Dendritic cell treated with granulocyte-macrophage colony-stimulating factor and Interleukin-4, amounts not matched to agents 40 ng/mL and 50 ng/mL, for 4 days (primary cell): Measurements from ENCODE around the gene DNAJC2.
A peak's percentile ranks its signal among the peaks of the same experiment; 100 is the strongest.

Experiments used
- H3K27ac Mint-ChIP-seq: one replicate; pipeline ENCODE4 v1.8.0; 2022; ENCODE audit warnings: mild to moderate bottlenecking, mixed read lengths
- H3K27me3 Mint-ChIP-seq: one replicate; pipeline ENCODE4 v1.8.0; 2022; ENCODE audit warnings: mild to moderate bottlenecking, mixed read lengths
- H3K36me3 Mint-ChIP-seq: one replicate; pipeline ENCODE4 v1.8.0; 2022; ENCODE audit warnings: low read depth, mixed read lengths
- H3K4me1 Mint-ChIP-seq: one replicate; pipeline ENCODE4 v1.8.0; 2022; ENCODE audit warnings: low read depth, mixed read lengths
- H3K4me3 Mint-ChIP-seq: one replicate; pipeline ENCODE4 v1.8.0; 2022; ENCODE audit warnings: mild to moderate bottlenecking, moderate library complexity, mixed read lengths
- H3K9me3 Mint-ChIP-seq: one replicate; pipeline ENCODE4 v1.8.0; 2022; ENCODE audit warnings: mixed read lengths
- intact Hi-C: fragments of 100-400 bp; cut with micrococcal nuclease; formaldehyde crosslinking; loops from one replicate; pipeline ENCODE4 v1.15.0; 2022

Gene DNAJC2

DNA sequence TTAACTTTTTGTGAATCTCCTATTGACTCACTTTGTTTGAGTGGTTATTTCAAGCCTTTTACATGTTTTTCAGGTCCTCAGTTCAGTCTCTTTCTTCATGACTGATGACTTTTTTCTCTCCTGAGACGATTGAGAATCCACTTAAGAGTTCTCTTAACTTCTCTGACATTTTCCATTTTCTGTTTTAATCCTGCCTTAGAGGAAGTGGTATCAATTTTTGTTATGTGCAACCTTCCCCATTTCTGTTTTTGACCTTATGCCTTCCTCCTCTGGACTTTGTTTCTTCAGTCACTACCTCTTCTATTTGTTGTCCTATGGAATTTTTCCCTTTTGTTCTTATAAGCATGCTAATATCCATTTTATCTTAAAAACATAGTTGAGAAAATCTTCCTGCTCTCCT, 5.2 kb upstream of the DNAJC2 start:
- Mint-ChIP-seq H3K9me3 (no peaks in the 10 kb centered on the region), H3K27ac (peak overlapping the region; percentile 77), H3K27me3 (no peaks in the 10 kb centered on the region), H3K36me3 (peaks cover 59% of the 10 kb centered on the region), H3K4me3 (peak overlapping the region; percentile 70), H3K4me1 (peaks cover 32% of the 10 kb centered on the region)
- intact Hi-C loops: loop anchor here (2.0 kb wide), 1 partner anchor 53 kb away; the partner anchor contains the start of gene PMPCB

DNA sequence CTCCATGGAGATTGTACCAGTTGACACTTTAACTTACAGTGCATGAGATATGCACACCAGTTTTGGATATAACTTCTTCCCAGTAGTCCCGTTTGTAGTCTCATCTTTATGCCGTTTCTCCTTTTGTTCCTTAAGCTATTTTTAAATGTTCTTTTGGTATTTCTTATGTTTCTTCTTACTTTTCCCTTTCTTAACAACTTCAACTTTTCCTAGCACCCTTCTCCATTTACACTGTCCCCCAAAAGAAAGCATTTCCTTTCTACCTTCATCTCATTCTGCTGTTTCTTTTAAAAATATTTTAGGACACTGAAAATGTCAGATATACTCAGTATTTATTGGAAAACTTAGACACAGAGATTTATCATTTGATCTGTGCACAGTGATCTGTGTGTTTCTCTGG, 4.4 kb upstream of the DNAJC2 start:
- H3K4me3 Mint-ChIP-seq: peak overlapping the region; percentile 58
- H3K9me3 Mint-ChIP-seq: no peaks in the 10 kb centered on the region
- peaks cover 32% of the 10 kb centered on the region for H3K4me1 Mint-ChIP-seq
- no peaks in the 10 kb centered on the region for H3K27me3 Mint-ChIP-seq
- peak overlapping the region; percentile 77 for H3K27ac Mint-ChIP-seq
- intact Hi-C loops: loop anchor here (2.0 kb wide), 1 partner anchor 52 kb away; the partner anchor contains the start of gene PMPCB
- peaks cover 58% of the 10 kb centered on the region for H3K36me3 Mint-ChIP-seq

DNA sequence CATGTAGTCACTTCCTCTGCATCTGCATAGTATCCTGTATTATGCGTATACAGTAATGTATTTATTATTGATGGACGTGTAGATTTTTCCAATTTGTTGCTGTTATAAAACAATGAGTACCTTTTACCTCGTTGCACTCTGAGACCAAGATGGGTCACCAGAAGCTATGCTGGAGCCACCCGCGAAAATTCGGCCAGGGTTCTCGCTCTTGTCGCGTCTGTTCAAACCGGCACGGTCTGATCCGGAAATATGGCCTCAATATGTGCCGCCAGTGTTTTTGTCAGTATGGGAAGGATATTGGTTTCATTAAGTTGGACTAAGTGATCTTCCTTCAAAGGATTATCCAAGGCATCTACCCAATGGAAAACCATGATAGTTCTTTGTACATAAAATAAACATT, 3.9 kb upstream of the DNAJC2 start:
- Mint-ChIP-seq H3K4me1 (peaks cover 32% of the 10 kb centered on the region), H3K36me3 (peaks cover 54% of the 10 kb centered on the region), H3K9me3 (no peaks in the 10 kb centered on the region), H3K27me3 (no peaks in the 10 kb centered on the region), H3K27ac (peak overlapping the region; percentile 94), H3K4me3 (peak overlapping the region; percentile 98)
- intact Hi-C loops: loop anchor here (2.0 kb wide), 1 partner anchor 52 kb away; the partner anchor contains the start of gene PMPCB

DNA sequence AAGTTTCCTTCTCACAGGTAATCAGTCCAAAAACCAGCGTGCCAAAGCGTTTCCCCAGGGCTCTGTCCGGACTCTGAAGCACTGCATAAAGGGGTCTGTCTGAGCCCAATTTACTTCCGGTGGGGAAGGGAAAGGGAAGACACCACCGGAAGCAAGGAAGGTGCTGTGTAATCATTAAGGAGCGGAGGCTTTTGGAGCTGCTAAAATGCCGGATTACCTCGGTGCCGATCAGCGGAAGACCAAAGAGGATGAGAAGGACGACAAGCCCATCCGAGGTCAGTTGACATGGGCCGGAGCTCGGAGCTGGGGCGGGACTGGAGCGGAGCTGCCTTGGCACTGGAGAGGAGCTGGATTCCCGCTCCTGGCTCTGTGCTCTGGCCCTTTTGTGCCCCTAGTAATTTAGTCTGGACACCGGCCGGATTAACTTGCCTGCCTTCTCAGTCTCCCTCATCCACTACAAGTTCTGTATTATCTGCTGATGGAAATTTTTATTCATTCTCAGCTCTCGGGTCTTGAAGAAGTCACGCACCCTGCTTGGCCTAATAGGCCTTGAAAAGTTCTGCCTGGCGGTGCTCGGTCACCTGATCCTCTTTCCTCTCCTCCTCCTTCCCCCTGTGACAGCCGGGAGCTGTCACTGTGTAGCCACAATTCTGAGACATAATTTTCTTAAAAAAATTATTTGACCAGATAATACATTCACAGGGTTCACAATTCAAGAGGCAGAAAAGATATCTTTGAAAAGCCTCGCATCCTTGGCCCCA, 3.1 kb upstream of the DNAJC2 start, which contains the start of gene PSMC2:
PSMC2 (plus strand) TSS at position 137 of the 761 bp plus-strand sequence; CDS start at position 206, 69 bp downstream.
- H3K36me3 Mint-ChIP-seq: peaks cover 46% of the 10 kb centered on the region
- H3K27ac Mint-ChIP-seq: peak within 1 kb of the TSS; percentile 94
- H3K9me3 Mint-ChIP-seq: no peaks in the 10 kb centered on the region
- intact Hi-C loops: loop anchor here (2.0 kb wide), 1 partner anchor 51 kb away; the partner anchor contains the start of gene PMPCB
- H3K4me3 Mint-ChIP-seq: peak within 1 kb of the TSS; percentile 98
- H3K27me3 Mint-ChIP-seq: no peaks in the 10 kb centered on the region
- H3K4me1 Mint-ChIP-seq: peaks cover 32% of the 10 kb centered on the region

DNA sequence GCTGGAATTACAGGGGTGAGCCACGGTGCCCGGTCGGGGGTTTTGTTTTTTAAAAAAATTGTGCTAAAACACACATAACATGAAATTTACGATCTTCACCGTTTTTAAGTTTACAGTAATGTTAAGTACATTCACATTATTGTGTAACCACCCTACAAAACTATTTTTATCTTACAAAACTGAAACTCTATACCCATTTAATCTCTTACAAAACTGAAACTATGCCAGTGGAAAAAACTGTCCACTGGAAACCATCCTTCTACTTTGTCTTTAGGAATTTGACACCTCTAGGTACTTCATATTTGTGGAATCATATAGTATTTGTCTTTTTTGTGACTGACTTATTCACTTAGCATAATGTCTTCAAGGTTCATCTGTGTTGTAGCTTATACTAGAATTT, 1.8 kb upstream of the DNAJC2 start:
- peaks cover 31% of the 10 kb centered on the region for H3K4me1 Mint-ChIP-seq
- H3K36me3 Mint-ChIP-seq: peaks cover 45% of the 10 kb centered on the region
- H3K27me3 Mint-ChIP-seq: no peaks in the 10 kb centered on the region
- no peak overlapping the region for H3K27ac Mint-ChIP-seq
- intact Hi-C loops: no loop called here
- no peak overlapping the region for H3K4me3 Mint-ChIP-seq
- H3K9me3 Mint-ChIP-seq: no peaks in the 10 kb centered on the region

DNA sequence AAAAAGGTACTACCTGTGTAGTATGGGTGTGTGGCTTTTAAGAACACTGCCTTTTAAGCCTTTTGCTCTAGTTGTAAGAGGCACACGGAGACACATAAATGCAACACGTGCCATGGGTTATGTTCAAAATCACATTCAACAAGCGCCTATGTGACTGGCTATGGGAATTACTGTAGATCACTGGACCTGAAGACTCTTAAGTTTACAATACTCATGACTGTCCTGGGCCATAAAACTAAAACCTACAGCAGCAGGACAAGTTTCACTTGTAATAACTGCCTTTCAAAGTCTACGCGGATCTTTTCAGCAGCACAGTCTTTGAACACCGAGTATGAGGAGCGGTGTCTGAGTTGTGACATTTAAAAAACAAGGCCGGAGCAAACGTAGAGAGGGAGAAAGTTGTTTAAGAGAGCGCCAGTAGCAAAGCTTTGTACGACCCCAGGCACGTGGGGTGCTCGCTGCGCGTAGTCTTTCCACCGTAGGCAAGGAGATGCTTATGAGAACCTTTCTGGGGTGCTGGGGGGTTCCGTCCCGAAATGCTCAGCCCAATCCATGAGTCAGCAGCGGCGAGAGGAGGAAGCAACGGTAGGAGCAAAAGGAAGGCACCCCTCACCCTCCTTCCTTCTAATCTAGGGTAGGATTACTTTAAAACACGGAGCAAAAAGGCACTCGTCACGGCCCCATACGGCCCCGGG, 662 bp downstream of the DNAJC2 start:
- Mint-ChIP-seq H3K36me3 (peaks cover 53% of the 10 kb centered on the region), H3K27me3 (no peaks in the 10 kb centered on the region), H3K9me3 (no peaks in the 10 kb centered on the region), H3K4me3 (peak overlapping the region; percentile 99), H3K4me1 (peaks cover 24% of the 10 kb centered on the region), H3K27ac (peak overlapping the region; percentile 99)
- intact Hi-C loops: no loop called here

DNA sequence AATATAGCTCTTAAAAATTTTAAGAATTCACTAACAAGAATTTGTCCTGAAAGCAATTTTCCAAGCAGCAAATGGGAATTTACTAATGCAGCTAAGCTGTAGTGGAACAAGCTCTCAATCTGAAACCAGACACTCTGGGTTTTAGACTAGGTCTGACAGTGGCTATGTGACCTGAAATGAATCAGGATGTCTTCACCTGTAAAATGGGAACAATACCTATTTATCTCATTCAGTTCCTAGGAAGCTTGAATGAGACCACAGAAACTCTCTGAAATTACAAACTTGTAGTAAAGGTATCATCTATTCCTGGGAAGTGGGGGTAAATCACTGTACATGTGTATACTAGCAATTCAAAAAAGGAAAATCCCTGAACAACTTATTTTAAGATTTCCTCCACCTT, 1.2 kb downstream of the DNAJC2 start:
- no peaks in the 10 kb centered on the region for H3K27me3 Mint-ChIP-seq
- peak overlapping the region; percentile 99 for H3K27ac Mint-ChIP-seq
- H3K4me3 Mint-ChIP-seq: peak overlapping the region; percentile 99
- peaks cover 19% of the 10 kb centered on the region for H3K4me1 Mint-ChIP-seq
- intact Hi-C loops: no loop called here
- H3K9me3 Mint-ChIP-seq: no peaks in the 10 kb centered on the region
- H3K36me3 Mint-ChIP-seq: peaks cover 57% of the 10 kb centered on the region

DNA sequence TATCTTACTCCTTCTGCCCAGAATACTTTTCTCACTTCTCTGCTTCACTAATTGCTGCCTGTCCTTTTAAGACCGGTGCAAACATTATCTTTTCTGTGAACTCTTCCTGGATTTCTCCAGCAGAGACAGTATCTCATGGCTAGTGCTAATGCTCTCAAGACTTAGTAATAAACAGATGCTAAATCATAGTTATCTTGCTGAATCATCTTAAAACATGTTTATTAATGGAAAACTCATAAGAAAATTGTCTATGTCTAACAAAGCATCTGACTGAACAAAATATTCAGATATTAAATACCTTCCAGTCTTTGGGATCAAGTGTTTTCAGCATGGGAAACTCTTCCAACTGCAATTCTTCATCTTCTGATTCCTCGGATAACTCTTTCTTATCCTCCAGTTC, 3.1 kb downstream of the DNAJC2 start:
- H3K27me3 Mint-ChIP-seq: no peaks in the 10 kb centered on the region
- peaks cover 26% of the 10 kb centered on the region for H3K4me1 Mint-ChIP-seq
- intact Hi-C loops: no loop called here
- peaks cover 68% of the 10 kb centered on the region for H3K36me3 Mint-ChIP-seq
- H3K27ac Mint-ChIP-seq: no peak overlapping the region
- no peaks in the 10 kb centered on the region for H3K9me3 Mint-ChIP-seq
- H3K4me3 Mint-ChIP-seq: no peak overlapping the region

DNA sequence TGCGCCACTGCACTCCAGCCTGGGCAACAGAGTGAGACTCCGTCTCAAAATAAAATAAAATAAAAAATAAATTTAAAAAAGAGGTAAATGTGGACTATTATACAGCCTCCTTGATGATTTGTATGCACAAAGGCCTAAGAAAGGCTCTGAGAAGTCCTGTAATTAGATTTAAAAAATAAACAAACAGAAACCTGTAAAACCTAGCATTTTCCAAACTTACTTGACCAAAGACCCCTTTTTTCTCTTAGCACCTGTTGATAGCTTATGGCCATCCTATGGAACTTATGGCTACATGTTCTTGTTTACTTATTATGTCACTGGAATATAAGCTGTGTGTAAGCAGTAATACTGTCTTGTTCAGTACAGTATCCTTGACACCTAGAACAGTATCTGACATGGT, 5.7 kb downstream of the DNAJC2 start:
- peaks cover 82% of the 10 kb centered on the region for H3K36me3 Mint-ChIP-seq
- no peak overlapping the region for H3K4me3 Mint-ChIP-seq
- H3K27me3 Mint-ChIP-seq: no peaks in the 10 kb centered on the region
- H3K4me1 Mint-ChIP-seq: peaks cover 26% of the 10 kb centered on the region
- peak overlapping the region; percentile 2 for H3K27ac Mint-ChIP-seq
- no peaks in the 10 kb centered on the region for H3K9me3 Mint-ChIP-seq
- intact Hi-C loops: no loop called here

DNA sequence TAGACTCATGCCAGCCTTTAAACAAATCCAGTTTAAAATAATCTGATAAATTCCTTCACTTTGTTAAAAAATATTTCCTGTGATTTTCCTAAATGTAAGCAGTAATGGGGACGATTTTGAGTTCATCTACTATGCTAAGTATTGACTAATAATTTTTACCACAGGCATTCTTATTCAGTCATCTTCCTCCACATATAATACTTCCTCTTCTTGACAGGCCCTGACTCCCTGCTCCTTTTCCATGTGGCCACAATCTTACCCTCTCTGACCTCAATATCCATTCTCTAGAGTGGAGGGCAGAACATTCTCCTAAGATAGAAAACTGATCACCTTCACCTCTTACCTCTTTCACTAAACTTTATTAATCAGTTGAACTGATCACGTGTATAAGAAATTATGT, 7.8 kb downstream of the DNAJC2 start:
- Mint-ChIP-seq H3K27ac (peak overlapping the region; percentile 19), H3K4me1 (peaks cover 26% of the 10 kb centered on the region), H3K36me3 (peaks cover 90% of the 10 kb centered on the region), H3K27me3 (no peaks in the 10 kb centered on the region), H3K9me3 (no peaks in the 10 kb centered on the region), H3K4me3 (no peak overlapping the region)
- intact Hi-C loops: no loop called here

DNA sequence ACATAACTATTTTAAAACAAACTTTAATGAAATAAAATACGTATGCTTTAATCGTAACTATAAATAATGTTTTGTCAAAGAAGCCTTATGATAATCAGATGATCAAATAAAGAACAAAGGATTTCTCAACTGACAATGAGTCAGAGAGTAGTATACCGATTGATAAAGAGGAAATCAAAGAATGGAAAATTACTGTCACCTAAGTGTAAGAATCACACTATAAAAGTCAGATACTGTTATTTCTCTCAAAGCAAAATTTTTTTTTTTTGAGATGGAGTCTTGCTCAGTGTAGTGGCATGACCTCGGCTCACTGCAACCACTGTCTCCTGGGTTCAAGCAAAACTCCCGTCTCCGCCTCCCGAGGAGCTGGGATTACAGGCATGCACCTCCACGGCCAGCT, 18.8 kb downstream of the DNAJC2 start:
- intact Hi-C loops: no loop called here
- H3K27me3 Mint-ChIP-seq: no peaks in the 10 kb centered on the region
- no peak overlapping the region for H3K4me3 Mint-ChIP-seq
- H3K4me1 Mint-ChIP-seq: no peaks in the 10 kb centered on the region
- no peak overlapping the region for H3K27ac Mint-ChIP-seq
- H3K36me3 Mint-ChIP-seq: peaks cover 78% of the 10 kb centered on the region
- no peaks in the 10 kb centered on the region for H3K9me3 Mint-ChIP-seq

DNA sequence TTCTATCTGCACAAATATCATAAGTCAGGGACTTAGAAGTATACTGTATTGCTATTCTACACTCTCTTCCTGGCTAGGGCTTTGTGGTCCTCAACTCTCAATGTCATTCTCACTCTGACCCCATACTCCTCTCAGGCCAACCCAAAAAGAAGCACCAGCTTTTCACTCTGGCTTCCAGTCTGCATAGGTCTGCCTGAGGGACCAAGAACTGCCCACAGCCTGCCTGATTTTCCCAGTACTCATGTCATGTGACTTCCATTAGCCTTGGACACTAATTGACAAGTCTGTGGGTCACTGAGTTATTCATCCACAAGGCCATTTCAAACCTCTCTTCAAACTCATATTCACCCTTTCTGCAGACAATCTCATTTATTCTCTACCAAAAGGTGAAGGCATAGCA, 27.6 kb downstream of the DNAJC2 start:
- H3K4me3 Mint-ChIP-seq: no peak overlapping the region
- H3K9me3 Mint-ChIP-seq: no peaks in the 10 kb centered on the region
- H3K4me1 Mint-ChIP-seq: peaks cover 8% of the 10 kb centered on the region
- no peaks in the 10 kb centered on the region for H3K27me3 Mint-ChIP-seq
- intact Hi-C loops: no loop called here
- peaks cover 96% of the 10 kb centered on the region for H3K36me3 Mint-ChIP-seq
- H3K27ac Mint-ChIP-seq: peak overlapping the region; percentile 14

DNA sequence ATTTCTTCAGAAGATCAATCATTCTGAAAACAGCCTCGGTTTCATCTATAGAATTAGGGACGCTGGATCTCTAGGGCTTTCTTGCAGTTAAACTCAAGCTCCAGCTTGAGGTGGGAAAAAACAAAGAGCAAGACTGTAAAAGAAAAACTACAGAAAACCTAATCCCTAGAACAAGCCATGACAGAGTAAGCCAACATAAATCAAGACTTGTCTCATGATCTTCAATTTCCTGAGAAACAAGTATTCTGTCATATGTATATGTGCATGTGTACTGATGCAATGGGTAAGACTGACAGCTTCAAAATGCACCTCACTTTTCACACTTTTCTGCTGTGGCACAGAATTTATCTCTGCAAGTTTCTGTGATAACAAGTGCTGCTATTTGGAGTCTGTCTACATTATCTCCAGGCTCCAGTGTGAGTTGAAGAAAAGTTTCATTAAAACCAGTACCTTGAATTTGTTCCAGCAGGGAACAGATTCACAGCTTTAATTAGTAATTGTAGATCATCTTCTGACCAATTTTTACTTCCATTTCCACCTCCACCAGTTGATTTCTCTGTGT, 28.1 kb downstream of the DNAJC2 start:
- Mint-ChIP-seq H3K4me1 (peaks cover 8% of the 10 kb centered on the region), H3K4me3 (no peak overlapping the region), H3K27ac (peak overlapping the region; percentile 14), H3K36me3 (peaks cover 96% of the 10 kb centered on the region), H3K27me3 (no peaks in the 10 kb centered on the region), H3K9me3 (no peaks in the 10 kb centered on the region)
- intact Hi-C loops: no loop called here

DNA sequence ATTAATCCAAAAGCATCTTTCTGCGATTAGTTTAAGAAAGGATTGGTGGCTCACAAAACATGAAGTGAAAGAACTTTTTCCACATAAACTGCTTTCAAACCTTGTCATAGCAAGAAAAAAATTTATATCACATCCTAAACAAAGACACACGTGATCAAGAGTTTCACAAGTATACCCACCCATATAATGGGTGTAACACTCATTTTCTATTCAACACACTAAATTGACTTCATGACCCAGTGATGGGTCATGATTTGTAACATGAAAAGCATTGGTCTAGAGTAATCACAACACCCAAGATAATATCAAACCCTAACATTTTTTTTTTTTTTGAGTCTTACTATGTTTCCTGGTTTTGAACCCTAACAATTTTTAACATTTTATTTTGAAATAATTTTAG, 29.7 kb downstream of the DNAJC2 start:
- Mint-ChIP-seq H3K4me1 (peaks cover 8% of the 10 kb centered on the region), H3K4me3 (no peak overlapping the region), H3K36me3 (peaks cover 96% of the 10 kb centered on the region), H3K27ac (no peak overlapping the region), H3K27me3 (no peaks in the 10 kb centered on the region), H3K9me3 (no peaks in the 10 kb centered on the region)
- intact Hi-C loops: loop anchor here (5.0 kb wide), 1 partner anchor 47 kb away; no protein-coding TSS in a partner anchor
